Calu3 (cell line): Measurements from ENCODE around the gene ISOC2. TPM values are rescaled to one million over a fixed set of nuclear protein-coding genes. Genes with fewer than 3 reads are reported as not detected.

Experiments
- BruUV-seq: library from RNA; stranded (reverse); fragments of 400-500 nt; replicated peaks from 2 replicates; lab custom pipeline; 2021; lab: Mats Ljungman, UMichigan
- CTCF ChIA-PET: fragments of 300-600 bp; sonication (Branson Sonifier 250); formaldehyde crosslinking; loops from one replicate; lab custom pipeline; 2022; ENCODE audit warnings: antibody characterized with exemption; lab: Charles Lee
- DNase-seq: peaks from one replicate; pipeline ENCODE4 v3.0.0; 2022
- H3K27ac Mint-ChIP-seq: one replicate; pipeline ENCODE4 v1.8.0; 2022; ENCODE audit warnings: mixed read lengths; ENCODE audit not compliant: unreplicated experiment
- H3K27me3 Mint-ChIP-seq: one replicate; pipeline ENCODE4 v1.8.0; 2022; ENCODE audit warnings: mixed read lengths; ENCODE audit not compliant: unreplicated experiment
- H3K36me3 Mint-ChIP-seq: one replicate; pipeline ENCODE4 v1.8.0; 2022; ENCODE audit warnings: mild to moderate bottlenecking, moderate library complexity, mixed read lengths; ENCODE audit not compliant: insufficient read depth, unreplicated experiment
- H3K4me1 Mint-ChIP-seq: one replicate; pipeline ENCODE4 v1.8.0; 2022; ENCODE audit warnings: mild to moderate bottlenecking, low read depth, mixed read lengths; ENCODE audit not compliant: unreplicated experiment
- H3K4me3 Mint-ChIP-seq: one replicate; pipeline ENCODE4 v1.8.0; 2022; ENCODE audit warnings: mild to moderate bottlenecking, low read depth, moderate library complexity, mixed read lengths; ENCODE audit not compliant: unreplicated experiment
- H3K9me3 Mint-ChIP-seq: one replicate; pipeline ENCODE4 v1.8.0; 2022; ENCODE audit warnings: low read depth, mixed read lengths; ENCODE audit not compliant: unreplicated experiment
- CTCF ChIP-seq: fragments of 200-600 bp; IDR thresholded peaks from one replicate; pipeline ENCODE4 v1.8.0; 2022; ENCODE audit warnings: antibody characterized with exemption; ENCODE audit not compliant: unreplicated experiment
- intact Hi-C: fragments of 100-400 bp; cut with micrococcal nuclease; formaldehyde crosslinking; loops from one replicate; pipeline ENCODE4 v1.10.0; 2022; ENCODE audit not compliant: unreplicated experiment
- total RNA-seq: library from RNA; stranded (reverse); gene quantifications from 2 replicates; pipeline ENCODE4 v1.2.3, GENCODE V29; 2022

ISOC2 gene
- total RNA-seq, 1 experiment from 2014 or later, result 44.9 TPM

- TF ChIP-seq CTCF, result no peak
- intact Hi-C loops, result loop anchor here (5.0 kb wide), 1 partner anchor 166 kb away; no protein-coding TSS in a partner anchor
- Mint-ChIP-seq H3K4me3 (no peak overlapping the region), H3K36me3 (peaks cover 18% of the 10 kb centered on the region), H3K9me3 (no peaks in the 10 kb centered on the region), H3K27ac (no peak overlapping the region), H3K27me3 (peaks cover 66% of the 10 kb centered on the region), H3K4me1 (peaks cover 42% of the 10 kb centered on the region)
- no TSS peak for BruUV-seq
- DNase-seq, result no peak
- CTCF ChIA-PET, result interaction anchor here (2.1 kb wide), 1 partner anchor 10 kb away, joined by 17 read pairs; the partner anchor contains the start of gene ZNF628
These were observed 4.8 kb upstream of the ISOC2 start for GRCh38 chr19:55466241-55466614.

GRCh38 chr19:55465460-55466240, 4.2 kb upstream of the ISOC2 start:
- no peak for TF ChIP-seq CTCF
- intact Hi-C loops, result loop anchor here (5.0 kb wide), 1 partner anchor 167 kb away; no protein-coding TSS in a partner anchor
- Mint-ChIP-seq H3K9me3 (no peaks in the 10 kb centered on the region), H3K4me1 (peaks cover 39% of the 10 kb centered on the region), H3K36me3 (peaks cover 24% of the 10 kb centered on the region), H3K27ac (no peak overlapping the region), H3K4me3 (no peak overlapping the region), H3K27me3 (peaks cover 69% of the 10 kb centered on the region)
- CTCF ChIA-PET, result no interaction called here
- DNase-seq, result no peak
- no TSS peak for BruUV-seq

GRCh38 chr19:55464662-55465054, 3.2 kb upstream of the ISOC2 start, which contains the start of gene C19orf85:
Gene C19orf85, minus strand, starts transcription at chr19:55464751. Its CDS starts 197 bp downstream, at chr19:55464554.
- intact Hi-C loops, result loop anchor here (5.0 kb wide), 1 partner anchor 168 kb away; no protein-coding TSS in a partner anchor
- BruUV-seq, result no TSS peak
- peaks cover 48% of the 10 kb centered on the region for H3K4me1 Mint-ChIP-seq
- H3K4me3 Mint-ChIP-seq, result no peak within 1 kb of the TSS
- peaks cover 69% of the 10 kb centered on the region for H3K27me3 Mint-ChIP-seq
- H3K9me3 Mint-ChIP-seq, result no peaks in the 10 kb centered on the region
- H3K36me3 Mint-ChIP-seq, result peaks cover 30% of the 10 kb centered on the region
- no peak within 1 kb of the TSS for H3K27ac Mint-ChIP-seq
- CTCF ChIA-PET, result no interaction called here
- TF ChIP-seq CTCF, result no peak
- no peak for DNase-seq

GRCh38 chr19:55464039-55464661, 2.7 kb upstream of the ISOC2 start:
- Mint-ChIP-seq H3K27me3 (peaks cover 69% of the 10 kb centered on the region), H3K27ac (no peak overlapping the region), H3K9me3 (no peaks in the 10 kb centered on the region), H3K4me3 (no peak overlapping the region), H3K36me3 (peaks cover 30% of the 10 kb centered on the region), H3K4me1 (peaks cover 48% of the 10 kb centered on the region)
- intact Hi-C loops, result no loop called here
- CTCF ChIA-PET, result no interaction called here
- TF ChIP-seq CTCF, result no peak
- DNase-seq, result no peak
- BruUV-seq, result no TSS peak
